ENCODE results near the gene HOMER1. TPM values are rescaled to one million over a fixed set of nuclear protein-coding genes. Genes with fewer than 3 reads are reported as not detected.

The HOMER1 gene
- total RNA-seq, 1 experiment from 2014 or later = 9.1 TPM

DNA sequence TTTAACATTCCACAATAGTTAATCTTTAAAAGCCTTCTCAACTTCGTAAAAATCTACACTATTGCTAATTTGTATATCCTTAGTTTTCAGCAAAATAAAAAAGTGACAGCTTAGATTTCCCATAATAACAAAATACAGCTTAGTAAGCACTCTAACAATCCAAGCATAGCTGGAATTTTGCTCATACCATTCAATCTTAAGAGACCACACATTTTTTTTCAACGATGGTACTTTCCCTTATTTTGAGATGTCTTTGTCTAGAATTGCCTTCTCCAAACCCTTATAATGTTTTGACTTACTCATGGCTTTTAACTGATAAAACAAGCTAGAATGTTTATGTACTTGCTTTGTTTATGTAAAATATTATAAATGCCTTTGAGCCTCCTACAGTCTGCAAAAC, 65.6 kb downstream of the HOMER1 start:
- ChIA-PET POLR2A (ENCODE audit: unreplicated experiment) (no interaction called here), CTCF (no interaction called here)
- no TSS peak for BruUV-seq (replicated peaks)
- no peaks in the 10 kb centered on the region for H3K36me3 ChIP-seq (ENCODE audit: low read depth, low read length)
- no peak overlapping the region for H2AFZ ChIP-seq (ENCODE audit: low read length)
- no peaks in the 10 kb centered on the region for H3K9me3 ChIP-seq (ENCODE audit: low read length)
- intact Hi-C loops (cut with micrococcal nuclease) = no loop called here
- H3F3A ChIP-seq (ENCODE audit: low read length, unreplicated experiment) = no peaks in the 10 kb centered on the region
- H3K27ac ChIP-seq (ENCODE audit: low read length) = no peak overlapping the region
- H3K79me2 ChIP-seq (ENCODE audit: low read length) = no peaks in the 10 kb centered on the region
- no peaks in the 10 kb centered on the region for H3K4me1 ChIP-seq (ENCODE audit: insufficient read depth, low read length)
- no peaks in the 10 kb centered on the region for H4K20me1 ChIP-seq (ENCODE audit: low read length)
- DNase-seq = no peak
- no peak overlapping the region for H3K9ac ChIP-seq (ENCODE audit: low read length)
- H3K9me2 ChIP-seq (replicated peaks; ENCODE audit: low read length) = no peaks in the 10 kb centered on the region
- no peaks in the 10 kb centered on the region for H3K27me3 ChIP-seq (ENCODE audit: low read length)
- H3K4me2 ChIP-seq (ENCODE audit: low read length) = no peak overlapping the region
- ATAC-seq = no peak
- H3K4me3 ChIP-seq (ENCODE audit: low read length) = no peak overlapping the region
- TF ChIP-seq EZH2 (IDR thresholded peaks at IDR 0.05; ENCODE audit: low read length, unreplicated experiment) (no peak), EZH2phosphoT487 (IDR thresholded peaks at IDR 0.05; ENCODE audit: borderline replicate concordance, low read length) (no peak)
- TF ChIP-seq, protein P1, sequence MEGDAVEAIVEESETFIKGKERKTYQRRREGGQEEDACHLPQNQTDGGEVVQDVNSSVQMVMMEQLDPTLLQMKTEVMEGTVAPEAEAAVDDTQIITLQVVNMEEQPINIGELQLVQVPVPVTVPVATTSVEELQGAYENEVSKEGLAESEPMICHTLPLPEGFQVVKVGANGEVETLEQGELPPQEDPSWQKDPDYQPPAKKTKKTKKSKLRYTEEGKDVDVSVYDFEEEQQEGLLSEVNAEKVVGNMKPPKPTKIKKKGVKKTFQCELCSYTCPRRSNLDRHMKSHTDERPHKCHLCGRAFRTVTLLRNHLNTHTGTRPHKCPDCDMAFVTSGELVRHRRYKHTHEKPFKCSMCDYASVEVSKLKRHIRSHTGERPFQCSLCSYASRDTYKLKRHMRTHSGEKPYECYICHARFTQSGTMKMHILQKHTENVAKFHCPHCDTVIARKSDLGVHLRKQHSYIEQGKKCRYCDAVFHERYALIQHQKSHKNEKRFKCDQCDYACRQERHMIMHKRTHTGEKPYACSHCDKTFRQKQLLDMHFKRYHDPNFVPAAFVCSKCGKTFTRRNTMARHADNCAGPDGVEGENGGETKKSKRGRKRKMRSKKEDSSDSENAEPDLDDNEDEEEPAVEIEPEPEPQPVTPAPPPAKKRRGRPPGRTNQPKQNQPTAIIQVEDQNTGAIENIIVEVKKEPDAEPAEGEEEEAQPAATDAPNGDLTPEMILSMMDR (conservative IDR thresholded peaks at IDR 0.05; ENCODE audit: low read depth, low read length) = no peak

DNA sequence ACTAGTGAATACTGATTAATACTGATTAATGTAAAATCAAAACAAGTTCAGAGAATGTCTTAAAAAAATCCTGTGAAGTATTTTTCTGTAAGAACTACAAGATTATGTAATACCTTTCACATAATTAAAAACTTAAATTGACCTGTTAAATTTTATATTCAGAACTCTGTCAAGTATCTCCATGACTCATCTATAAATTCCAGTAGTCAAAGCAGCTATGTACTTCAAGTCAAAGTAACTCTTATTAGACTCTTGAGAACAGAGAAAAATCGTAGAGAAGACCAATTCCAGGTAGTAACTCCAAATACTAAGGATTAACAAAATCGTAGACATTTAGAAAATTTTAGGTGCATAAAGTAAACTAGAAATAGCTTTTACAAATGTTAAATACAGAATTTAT, 77.1 kb downstream of the HOMER1 start:
- intact Hi-C loops (cut with micrococcal nuclease) = no loop called here
- Histone ChIP-seq H3K9ac (ENCODE audit: low read length) (no peak overlapping the region), H3K4me1 (ENCODE audit: insufficient read depth, low read length) (no peaks in the 10 kb centered on the region), H4K20me1 (ENCODE audit: low read length) (no peaks in the 10 kb centered on the region), H3K36me3 (ENCODE audit: low read depth, low read length) (no peaks in the 10 kb centered on the region), H3K27me3 (ENCODE audit: low read length) (no peaks in the 10 kb centered on the region), H3F3A (ENCODE audit: low read length, unreplicated experiment) (no peaks in the 10 kb centered on the region), H3K4me3 (ENCODE audit: low read length) (no peak overlapping the region), H3K27ac (ENCODE audit: low read length) (no peak overlapping the region), H3K4me2 (ENCODE audit: low read length) (no peak overlapping the region), H3K9me3 (ENCODE audit: low read length) (no peaks in the 10 kb centered on the region), H3K9me2 (replicated peaks; ENCODE audit: low read length) (no peaks in the 10 kb centered on the region), H2AFZ (ENCODE audit: low read length) (no peak overlapping the region), H3K79me2 (ENCODE audit: low read length) (no peaks in the 10 kb centered on the region)
- no TSS peak for BruUV-seq (replicated peaks)
- ChIA-PET POLR2A (ENCODE audit: unreplicated experiment) (no interaction called here), CTCF (no interaction called here)
- TF ChIP-seq, protein P1 (conservative IDR thresholded peaks at IDR 0.05; ENCODE audit: low read depth, low read length) = no peak
- no peak for TF ChIP-seq EZH2 (IDR thresholded peaks at IDR 0.05; ENCODE audit: low read length, unreplicated experiment)
- no peak for TF ChIP-seq EZH2phosphoT487 (IDR thresholded peaks at IDR 0.05; ENCODE audit: borderline replicate concordance, low read length)
- ATAC-seq = no peak
- DNase-seq = no peak

DNA sequence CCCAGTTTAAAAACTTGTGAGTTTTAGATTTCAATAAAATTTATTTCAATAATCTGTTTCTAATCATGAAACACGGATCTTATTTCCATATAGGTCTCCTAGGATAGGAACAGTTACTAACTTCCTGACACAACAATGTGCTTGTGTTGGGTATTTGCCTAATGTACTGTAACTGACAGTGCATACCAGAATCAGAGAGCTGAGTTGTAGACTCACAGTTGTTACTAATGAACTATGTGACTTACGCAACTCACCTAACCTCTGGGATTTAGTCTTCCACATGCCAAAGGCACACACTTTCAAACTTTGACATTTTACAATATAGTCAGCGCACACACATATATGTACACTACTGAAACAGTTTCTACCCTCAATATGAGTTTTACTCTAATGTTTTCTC, 77.7 kb downstream of the HOMER1 start:
- no peaks in the 10 kb centered on the region for H3K4me1 ChIP-seq (ENCODE audit: insufficient read depth, low read length)
- intact Hi-C loops (cut with micrococcal nuclease) = no loop called here
- no peak overlapping the region for H3K9ac ChIP-seq (ENCODE audit: low read length)
- H3K79me2 ChIP-seq (ENCODE audit: low read length) = no peaks in the 10 kb centered on the region
- POLR2A ChIA-PET (ENCODE audit: unreplicated experiment) = no interaction called here
- H3K27me3 ChIP-seq (ENCODE audit: low read length) = no peaks in the 10 kb centered on the region
- H3K4me2 ChIP-seq (ENCODE audit: low read length) = no peak overlapping the region
- CTCF ChIA-PET = no interaction called here
- no peak for TF ChIP-seq EZH2 (IDR thresholded peaks at IDR 0.05; ENCODE audit: low read length, unreplicated experiment)
- TF ChIP-seq, protein P1 (conservative IDR thresholded peaks at IDR 0.05; ENCODE audit: low read depth, low read length) = no peak
- TF ChIP-seq EZH2phosphoT487 (IDR thresholded peaks at IDR 0.05; ENCODE audit: borderline replicate concordance, low read length) = no peak
- H3K9me3 ChIP-seq (ENCODE audit: low read length) = no peaks in the 10 kb centered on the region
- DNase-seq = no peak
- no peak for ATAC-seq
- H3K36me3 ChIP-seq (ENCODE audit: low read depth, low read length) = no peaks in the 10 kb centered on the region
- no peak overlapping the region for H3K4me3 ChIP-seq (ENCODE audit: low read length)
- H2AFZ ChIP-seq (ENCODE audit: low read length) = no peak overlapping the region
- H3F3A ChIP-seq (ENCODE audit: low read length, unreplicated experiment) = no peaks in the 10 kb centered on the region
- BruUV-seq (replicated peaks) = no TSS peak
- no peak overlapping the region for H3K27ac ChIP-seq (ENCODE audit: low read length)
- no peaks in the 10 kb centered on the region for H4K20me1 ChIP-seq (ENCODE audit: low read length)
- H3K9me2 ChIP-seq (replicated peaks; ENCODE audit: low read length) = no peaks in the 10 kb centered on the region
